GM21529 (cell line): ENCODE results near the gene HCFC1R1.
A peak's percentile ranks its signal among the peaks of the same experiment; 100 is the strongest.

Experiments used
- ATAC-seq: cut with Tn5 transposase; IDR thresholded peaks from one replicate; pipeline ENCODE4 v1.9.1; 2021; ENCODE audit not compliant: unreplicated experiment

The HCFC1R1 gene

DNA sequence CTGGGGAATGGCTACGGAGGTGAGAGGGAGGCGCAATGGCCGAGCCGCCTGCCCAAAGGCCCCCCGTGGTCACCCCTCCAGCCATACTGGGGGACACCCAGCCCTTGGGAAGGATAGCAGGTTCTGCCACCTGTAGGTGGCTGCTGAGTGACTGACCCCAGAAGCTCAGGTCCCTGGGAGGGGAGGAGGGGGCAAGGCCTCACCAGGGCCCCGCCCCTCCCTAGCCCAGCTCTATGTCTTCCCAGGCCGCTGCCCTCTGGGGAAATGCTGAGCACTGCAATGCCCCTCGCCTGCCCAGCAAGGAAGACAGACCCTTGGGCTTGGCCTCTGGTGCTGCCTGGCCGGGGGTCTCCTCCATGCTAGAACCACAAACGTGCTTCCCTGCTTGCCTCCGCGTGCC, 22.4 kb downstream of the HCFC1R1 start:
- no peak for ATAC-seq

DNA sequence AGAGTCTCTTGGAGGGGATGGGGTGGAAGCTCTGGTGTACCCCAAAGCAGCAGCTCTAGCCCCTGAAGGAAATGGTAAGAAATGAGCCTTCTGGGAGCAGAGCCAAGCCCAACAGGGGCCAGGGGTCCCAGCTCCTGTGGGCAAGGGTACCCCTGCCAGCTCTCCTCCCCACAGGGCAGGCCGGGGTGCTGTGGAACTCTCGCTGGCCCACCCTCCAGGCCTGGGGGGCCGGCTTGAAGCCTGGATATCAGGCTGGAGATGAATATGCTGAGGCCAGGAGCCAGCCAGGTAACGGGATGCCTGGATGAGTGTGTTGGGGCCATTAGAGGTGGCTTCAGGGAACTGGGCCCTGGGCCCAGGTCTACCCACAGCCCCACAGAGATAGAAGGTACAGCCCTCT, 23.2 kb downstream of the HCFC1R1 start:
- ATAC-seq = no peak

DNA sequence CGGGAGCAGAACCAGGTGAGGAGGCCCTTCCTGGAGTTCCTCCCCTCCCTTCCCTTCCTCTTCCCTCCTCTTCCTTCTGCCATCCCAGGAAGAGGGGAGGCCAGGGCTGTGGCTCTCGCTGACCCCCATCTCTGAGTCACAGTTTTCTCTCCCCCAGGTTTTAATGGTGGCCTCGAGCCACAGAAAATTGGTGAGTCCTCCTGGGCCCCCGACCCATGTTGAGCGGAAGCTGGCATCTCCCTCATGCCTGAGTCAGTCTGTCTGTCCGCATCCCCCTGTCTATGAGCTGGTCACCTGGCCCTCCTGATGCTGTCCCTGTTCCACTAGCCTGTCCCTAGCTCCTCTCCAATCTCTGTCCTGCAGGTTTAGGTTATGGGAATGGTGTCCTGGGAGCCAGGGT, 23.8 kb downstream of the HCFC1R1 start:
- no peak for ATAC-seq

DNA sequence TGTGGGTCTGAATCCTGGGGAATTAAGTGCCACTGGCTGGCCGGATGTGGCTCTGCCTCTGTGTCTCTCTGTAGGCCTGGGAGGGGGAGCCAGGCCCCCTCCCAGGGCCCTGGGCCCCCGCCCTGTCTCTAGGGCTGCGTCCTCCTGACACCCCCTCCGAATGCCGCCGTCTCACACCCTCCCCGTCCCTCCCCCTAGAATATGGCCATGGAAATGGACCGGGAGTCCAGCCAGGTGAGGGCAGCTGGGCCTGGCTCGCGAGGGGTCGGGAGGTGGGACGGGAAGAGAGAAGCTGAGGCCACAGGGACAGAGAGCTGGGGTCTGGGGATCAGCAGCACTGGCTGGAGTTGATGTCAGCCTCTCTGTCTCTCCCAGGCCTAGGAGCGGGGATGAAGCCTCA, 27.4 kb downstream of the HCFC1R1 start:
- no peak for ATAC-seq

DNA sequence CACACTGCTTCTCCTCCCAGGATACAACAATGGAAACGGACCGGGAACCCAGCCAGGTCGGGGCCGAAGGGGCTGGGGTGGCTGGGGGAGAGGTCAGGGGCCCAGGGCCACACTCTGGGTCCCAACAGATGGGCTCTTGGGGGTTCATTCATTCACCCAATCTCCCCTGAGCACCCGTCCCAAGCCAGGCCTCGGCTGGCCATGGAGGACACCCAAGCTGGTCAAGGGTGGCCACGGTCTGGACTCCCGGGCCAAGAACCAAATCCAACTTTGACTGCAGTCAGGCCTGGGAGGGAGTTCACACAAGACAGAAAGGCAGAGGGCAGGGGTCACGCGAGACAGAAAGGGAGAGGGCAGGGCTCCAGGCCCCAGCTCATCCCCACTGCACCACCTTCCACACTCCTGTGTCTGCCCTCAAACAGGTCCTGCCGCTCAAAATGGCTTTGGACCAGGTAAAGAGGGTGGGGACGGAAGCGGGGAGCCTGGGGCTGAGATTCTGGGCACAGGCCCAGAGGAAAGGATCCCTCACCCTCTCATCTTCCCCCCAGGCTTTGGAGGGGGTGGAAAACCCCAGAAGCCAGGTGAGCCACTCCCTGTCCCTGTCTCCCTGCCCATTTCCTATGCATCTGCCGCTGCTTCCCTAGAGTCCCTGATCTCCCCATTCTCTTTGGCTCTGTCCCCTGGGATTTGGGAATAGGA, 31.2 kb downstream of the HCFC1R1 start:
- ATAC-seq = no peak

DNA sequence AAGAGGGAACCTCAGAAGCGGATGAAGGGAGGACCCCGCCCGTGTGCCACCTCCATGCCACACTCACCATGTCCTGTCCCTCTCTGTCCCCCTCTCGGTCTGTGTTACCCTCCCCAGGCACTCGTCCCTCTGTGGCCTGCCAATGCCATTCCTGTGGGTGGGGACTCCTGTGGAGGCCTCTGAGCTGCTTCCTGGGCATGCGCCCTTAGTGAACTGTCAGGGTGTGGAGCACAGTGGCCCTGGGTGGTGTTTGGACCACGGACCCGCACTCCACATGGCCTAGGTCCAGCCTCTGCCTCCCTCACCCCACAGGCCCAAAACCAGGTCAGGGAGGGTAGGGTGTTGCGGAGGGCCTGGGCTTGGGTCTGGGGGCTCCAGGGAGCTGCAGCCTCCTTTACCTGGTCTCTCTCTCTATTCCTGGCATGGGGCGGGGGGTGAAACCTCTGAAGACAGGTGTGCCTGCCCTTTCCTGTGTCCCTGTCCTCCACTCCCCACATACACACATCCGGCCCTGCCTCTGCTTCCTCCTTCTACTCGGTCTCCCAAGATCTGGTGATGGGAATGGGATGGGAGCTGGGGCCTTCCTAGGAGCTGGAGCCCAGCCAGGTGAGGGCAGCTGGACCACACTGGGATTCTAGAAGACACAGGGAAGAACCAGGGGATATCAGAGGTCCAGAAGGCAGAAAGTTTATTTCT, 32.0 kb downstream of the HCFC1R1 start:
- ATAC-seq = no peak

DNA sequence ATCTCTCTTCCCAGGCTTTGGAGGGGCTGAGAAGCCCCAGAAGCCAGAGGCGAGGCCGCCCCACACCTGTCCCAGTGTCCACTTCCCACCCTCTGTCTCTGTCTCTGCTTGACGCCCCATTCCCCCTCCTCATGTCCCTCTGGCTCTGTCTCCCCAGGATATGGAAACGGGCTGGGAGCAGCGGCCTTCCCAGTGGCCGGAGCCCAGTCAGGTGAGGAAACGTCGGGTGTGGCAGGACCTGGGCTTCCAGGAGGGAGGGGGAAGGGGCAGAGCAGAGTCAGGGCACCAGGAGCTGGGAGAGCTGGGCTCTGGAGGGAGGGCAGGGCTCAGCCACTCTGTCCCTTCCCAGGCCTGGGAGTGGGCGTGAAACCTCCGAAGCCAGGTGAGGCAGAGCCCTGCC, 32.9 kb downstream of the HCFC1R1 start:
- ATAC-seq = no peak

DNA sequence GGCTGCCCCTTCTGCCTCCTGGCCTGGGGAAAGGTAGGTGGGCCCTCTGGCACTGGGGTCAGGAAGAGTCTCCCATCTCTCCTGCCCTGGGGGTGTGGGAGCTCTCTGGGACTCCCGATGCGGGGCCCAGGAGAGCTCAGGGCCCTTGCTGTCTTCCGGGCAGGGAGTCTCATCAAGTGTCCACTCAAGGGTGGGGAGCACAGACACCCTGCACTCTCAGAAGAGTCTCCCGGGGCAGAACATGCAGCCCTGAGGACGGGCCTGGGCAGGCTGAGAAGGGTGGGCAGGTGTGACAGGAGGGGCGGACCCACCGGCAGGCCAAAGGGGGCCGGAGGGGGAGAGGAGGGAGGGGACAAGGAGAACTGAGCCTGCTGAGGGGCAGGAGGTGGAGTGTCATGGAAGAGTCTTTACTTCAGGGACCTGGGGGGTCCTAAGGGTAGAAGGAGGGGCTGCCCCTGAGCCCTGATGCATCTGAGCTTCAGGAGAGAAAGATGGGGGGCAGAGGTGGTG, 35.1 kb downstream of the HCFC1R1 start:
- no peak for ATAC-seq

DNA sequence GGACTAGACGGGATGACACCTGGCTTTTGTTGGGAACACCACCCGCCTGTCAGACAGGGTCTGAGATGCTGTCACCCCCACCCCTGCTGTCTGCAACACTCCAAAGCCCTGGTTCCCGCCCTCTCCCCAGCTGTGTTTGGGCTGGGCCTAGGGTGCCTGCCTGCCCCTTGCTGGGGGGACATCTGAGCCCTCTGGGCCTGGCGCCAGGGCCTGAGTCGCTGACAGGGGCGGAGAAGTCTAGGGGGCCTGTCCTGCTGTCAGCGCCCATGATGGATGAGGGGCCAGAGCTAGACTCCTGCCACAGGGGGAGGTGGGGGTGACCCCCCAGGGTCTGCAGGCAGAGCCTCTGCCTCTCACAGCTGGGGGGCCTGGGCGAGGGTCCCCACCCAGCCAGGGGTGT, 35.9 kb downstream of the HCFC1R1 start:
- ATAC-seq = no peak

DNA sequence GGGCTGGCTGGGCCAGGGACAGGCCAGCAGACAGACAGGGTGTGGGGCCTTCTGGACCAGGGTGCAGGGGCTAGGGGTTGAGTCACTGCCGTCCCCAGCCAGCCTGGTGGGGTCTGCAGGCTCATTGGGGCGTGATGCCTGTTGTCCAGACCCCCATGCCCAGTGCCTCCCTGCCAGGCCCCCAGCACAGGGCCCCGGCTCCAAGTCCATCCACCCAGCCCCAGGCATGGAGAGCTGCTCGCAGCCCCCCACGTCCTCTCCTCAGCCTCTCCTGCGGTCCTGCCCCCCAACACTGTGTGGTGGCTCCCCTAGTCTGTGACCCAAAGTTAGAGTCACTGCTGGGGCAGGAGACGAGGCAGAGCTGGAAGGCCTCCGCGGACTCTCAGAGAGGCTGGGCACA, 36.5 kb downstream of the HCFC1R1 start:
- ATAC-seq = no peak

DNA sequence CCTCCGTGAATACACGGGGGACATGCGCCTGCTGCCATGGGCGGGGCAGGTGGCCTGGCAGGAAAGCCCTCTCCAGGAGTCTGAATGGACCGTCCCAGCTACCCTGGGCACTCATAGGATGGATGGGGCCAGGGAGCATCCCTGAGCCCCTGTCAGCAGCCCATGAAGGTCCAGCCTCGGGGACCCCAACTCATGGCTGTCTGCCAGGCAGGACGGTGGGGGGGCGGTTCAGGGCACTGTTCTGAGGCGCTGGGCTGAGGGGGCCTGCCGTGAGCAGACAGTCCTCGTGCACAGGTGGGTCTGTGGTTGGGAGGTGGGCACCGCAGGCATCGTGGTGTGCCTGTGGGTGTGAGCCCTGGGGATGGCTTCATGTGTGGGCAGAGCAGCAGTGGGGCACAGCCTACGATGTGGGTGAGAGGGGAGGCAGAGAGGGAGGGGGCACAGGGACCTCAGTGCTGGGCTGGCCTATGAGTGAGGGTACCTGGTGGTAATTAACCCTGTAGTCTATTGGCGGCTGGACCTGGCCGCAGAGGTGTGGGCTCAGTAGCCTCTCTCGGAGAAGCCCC, 37.0 kb downstream of the HCFC1R1 start:
- ATAC-seq = no peak

DNA sequence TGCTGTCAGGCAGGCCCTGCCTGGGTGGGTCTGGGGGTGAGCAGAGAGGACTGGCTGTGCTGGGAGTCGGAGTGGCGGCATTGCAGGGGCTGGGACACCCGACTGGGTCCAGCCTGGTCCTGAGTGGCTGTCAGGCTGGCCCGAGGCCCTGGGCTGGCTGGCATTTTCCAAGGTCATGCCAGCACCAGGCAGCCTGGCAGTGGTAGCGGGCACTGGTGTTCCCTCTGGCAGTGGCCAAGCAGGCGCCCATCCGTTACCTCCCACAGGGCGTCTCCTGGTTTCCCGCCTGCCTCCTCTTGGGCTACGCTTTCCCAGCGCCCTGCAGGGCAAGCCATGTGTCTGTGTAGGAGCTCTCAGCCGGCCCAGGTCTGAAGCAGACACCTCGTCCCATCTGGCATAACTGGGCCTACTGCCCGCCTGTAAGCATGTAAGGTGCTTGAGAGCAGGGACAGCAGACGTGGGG, 37.8 kb downstream of the HCFC1R1 start:
- ATAC-seq = no peak

DNA sequence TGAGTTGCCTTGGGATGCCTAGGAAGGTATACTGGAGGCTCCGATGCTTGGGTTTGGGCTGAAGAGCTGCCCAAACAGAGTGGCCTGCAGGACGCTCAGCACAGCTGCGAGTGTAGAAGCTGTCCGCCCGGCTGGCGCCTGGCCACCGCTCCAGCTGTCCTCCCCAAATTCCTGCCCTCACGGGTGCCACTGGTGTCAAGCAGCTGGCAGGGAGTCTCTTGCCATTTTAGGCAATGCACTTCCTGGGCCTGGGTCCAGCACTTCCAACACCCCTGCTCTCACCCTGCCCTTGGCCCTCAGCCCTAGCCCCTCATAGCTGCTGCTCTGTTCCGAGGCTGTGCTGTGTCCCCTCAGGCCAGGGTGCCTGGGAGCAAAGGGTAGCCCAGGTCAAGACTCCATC, 38.3 kb downstream of the HCFC1R1 start:
- ATAC-seq = no peak

DNA sequence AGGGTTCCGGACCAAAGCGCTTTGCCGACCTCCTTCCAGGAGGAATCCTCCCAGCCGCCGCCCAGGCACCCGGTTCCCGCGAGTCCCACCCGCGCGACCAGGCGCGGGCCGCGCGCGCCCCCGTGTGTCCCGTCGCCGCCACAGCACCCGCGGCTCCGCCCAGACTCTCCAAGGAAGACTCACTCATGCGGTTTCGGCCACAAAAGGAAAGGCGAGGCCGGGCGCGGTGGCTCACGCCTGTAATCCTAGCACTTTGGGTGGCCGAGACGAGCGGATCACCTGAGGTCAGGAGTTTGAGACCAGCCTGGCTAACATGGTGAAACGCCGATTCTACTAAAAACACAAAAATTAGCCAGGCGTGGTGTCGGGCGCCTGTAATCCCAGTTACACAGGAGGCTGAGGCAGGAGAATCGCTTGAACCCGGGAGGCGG, 40.0 kb downstream of the HCFC1R1 start:
- ATAC-seq = no peak

DNA sequence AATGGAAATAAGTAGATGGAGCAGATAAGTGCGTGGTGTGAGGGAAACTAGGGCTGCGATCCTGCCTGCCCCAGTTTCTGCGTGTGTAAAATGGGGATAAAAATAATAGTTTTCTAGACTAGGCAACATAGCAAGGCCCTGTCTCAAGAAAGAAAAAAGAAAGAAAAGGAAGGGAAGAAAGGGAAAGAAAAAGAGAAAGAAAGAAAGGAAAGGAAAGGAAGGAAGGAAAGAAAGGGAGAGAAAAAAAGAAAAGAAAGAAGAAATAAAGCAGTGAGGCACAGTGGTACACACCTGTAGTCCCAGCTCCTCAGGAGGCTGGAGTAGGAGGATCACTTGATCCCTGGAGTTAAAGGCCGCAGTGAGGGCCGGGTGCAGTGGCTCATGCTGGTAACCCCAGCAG, 41.3 kb downstream of the HCFC1R1 start:
- ATAC-seq = no peak

DNA sequence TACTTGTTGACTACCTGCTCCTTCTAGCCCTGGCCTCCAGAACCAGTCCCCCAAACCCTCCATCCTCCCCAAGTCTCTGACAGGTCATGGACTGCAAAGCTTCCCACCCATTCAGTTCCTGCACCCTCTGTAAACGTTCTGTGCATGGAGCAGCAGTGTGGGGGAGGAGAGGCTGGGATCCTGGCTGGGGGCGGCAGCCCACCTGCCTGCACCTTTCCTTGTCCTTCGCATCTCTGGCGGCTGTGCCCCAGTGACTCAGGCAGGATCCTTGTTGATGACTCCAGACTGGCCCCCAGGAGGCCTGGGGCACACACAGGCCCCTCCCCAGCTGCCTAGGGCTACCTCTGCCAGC, 41.9 kb downstream of the HCFC1R1 start:
- ATAC-seq = no peak

DNA sequence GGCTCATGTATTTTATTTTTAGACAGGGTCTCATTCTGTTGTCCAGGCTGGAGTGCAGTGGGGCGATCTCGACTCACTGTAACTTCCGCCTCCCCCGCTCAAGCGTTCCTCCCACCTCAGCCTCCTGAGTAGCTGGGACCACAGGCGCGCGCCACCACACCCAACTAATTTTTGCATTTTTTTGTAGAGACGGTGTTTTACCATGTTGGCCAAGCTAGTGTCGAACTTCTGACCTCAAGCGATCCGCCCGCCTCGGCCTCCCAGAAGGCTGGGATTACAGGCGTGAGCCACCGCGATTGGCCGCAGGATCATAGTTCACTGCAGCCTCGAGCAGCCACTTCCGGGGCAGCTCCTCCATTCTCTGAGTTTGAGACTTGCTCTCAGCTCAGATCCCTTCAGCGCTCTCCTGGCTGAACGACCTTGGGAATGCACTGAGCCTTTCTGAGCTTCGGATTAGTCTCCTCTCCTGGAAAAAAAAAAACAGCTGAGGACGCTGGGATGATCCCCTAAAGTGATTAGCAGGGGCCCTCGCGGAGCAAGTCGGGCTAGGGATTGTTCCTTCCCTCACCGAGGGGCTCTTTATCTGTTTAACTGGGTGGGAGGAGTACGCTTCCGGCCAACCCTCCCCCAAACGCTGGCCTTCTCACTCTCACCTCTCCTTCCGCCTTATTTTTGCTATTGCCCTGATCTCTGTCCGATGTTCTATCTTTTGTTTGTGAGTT, 42.4 kb downstream of the HCFC1R1 start:
- no peak for ATAC-seq

DNA sequence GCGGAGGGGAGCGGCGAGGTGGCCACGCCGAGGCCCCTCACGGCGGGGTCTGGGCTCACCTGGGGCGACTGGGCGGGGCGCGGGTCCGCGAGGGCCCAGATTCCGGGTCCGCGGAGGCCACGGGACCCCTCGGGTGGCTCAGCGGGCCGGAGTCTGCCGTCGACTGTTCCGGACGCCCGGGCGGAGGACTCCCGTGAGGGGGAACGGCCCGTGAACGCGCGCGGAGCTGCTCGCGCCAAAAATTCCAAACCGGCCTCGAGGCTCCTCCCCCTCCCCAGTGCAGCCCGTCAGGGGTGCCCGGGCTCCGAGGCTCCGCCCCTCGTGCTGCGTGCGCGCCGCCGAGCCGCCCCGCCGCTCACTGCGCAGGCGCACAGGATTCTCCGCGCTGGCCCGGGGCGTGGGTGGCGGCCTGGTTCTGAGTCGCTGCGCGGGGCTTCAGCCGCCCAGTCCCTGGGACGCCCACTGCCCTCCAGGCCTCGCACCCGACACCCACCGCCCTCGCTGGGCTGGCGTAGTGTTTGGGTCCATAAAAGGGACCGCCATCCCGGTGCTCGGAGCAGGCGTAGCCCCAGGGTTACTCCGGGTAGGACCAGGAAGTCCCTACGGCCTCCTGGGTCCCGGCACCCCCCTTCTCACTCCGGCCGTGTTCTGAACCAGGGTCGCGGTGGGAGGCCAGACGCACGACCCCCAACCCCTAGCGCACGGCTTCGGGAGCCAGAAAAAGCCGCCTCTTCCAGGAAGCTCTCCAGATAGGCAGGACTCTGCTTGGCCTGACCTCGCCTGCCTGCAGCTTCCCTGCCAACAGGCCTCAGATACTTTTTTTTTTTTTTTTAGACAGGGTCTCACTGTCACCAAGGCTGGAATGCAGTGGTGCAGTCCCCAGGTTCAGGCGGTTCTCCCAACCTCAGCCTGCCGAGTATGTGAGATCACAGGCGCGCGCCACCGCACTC, 43.2 kb downstream of the HCFC1R1 start, which contains the start of gene PKMYT1:
Gene PKMYT1, minus strand, starts transcription at position 220 of the 950 bp plus-strand sequence. CDS start 789 bp downstream, outside the sequence.
- peak; percentile 63 for ATAC-seq

DNA sequence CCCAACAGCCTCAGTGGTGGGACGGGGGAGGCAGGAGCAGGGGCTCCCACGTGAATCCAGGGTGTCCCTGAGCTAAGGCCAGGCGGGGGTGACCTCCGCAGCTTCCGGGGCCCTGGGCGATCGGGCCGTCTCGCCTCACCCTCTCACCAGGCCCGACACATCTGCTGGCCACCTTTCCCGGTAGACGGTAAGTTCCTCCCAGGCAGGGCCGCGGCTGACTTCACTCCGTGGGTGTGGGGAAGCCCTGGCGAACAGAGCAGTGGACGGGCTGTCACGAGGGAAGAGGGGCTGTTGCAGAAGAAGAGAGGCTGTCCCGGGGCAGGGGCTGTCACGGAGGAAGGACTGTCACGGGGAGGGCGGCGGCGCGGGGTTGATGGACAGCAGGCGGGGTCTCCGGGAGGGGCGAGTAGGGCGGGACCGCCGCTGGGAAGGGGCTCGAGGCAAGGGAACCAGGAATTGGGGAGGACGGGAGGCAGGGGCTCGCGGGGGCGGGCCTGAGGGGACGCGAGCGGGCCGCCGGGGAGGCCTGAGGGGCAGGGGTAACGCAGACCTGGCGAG, 44.0 kb downstream of the HCFC1R1 start:
- peak; percentile 2 for ATAC-seq

DNA sequence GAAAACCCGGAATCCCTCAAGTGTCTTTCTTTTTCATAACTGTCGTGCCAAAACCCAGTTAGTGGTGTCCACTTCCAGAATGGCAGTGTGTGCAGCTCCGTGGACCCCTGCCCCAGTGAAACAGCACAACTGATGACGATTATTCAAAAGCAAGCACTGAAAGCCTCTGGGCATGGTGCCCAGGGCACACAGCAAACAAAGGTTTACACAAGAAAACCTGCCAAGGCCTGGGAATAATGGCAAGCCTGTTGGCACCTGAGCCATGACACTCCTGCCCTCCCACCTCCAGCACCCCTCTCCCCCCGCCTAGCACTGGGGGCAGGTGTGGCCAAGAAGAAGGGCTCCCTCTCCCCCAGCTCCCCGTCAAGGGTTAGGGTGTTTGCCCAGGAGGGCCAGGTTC, 46.3 kb downstream of the HCFC1R1 start:
- ATAC-seq = no peak
